K562 (cell line): ENCODE data around the gene TOMM6. TPM values are rescaled to one million over a fixed set of nuclear protein-coding genes. Genes with fewer than 3 reads are reported as not detected.
A peak's percentile ranks its signal among the peaks of the same experiment; 100 is the strongest.

ENCODE experiments used
- IRF2 ChIP-seq: sonication (generic); formaldehyde crosslinking; IDR thresholded peaks from 2 replicates; pipeline ENCODE4 v1.8.1; 2022; ENCODE audit warnings: mild to moderate bottlenecking, missing genetic modification reagents
- KDM5B ChIP-seq: fragments of 200-600 bp; sonication (generic); IDR thresholded peaks from 2 replicates; pipeline ENCODE4 v1.6.1; 2012; ENCODE audit warnings: low read depth, mild to moderate bottlenecking, moderate library complexity, low read length, control low read depth, inconsistent platforms; ENCODE audit not compliant: insufficient replicate concordance
- NELFE ChIP-seq: IDR thresholded peaks from 2 replicates; pipeline ENCODE4 v1.6.1; 2011; ENCODE audit warnings: mild to moderate bottlenecking; ENCODE audit not compliant: insufficient read depth, insufficient read length
- REST ChIP-seq, 2 experiments: fragments of 450-650 bp; formaldehyde crosslinking in 1 of 2; IDR thresholded peaks; 2 replicates each; pipeline versions ENCODE4 v1.4.0 to v1.6.1; 2014 to 2020; ENCODE audit warnings: mild to moderate bottlenecking in 2 of 2, borderline replicate concordance in 1 of 2, low read depth in 1 of 2
- THRB ChIP-seq: fragments of 450-650 bp; formaldehyde crosslinking; conservative IDR thresholded peaks from 2 replicates; pipeline ENCODE4 v1.4.0; 2022; ENCODE audit warnings: mild to moderate bottlenecking, missing genetic modification characterization
- polyA plus RNA-seq, 8 experiments: library from polyadenylated mRNA; depleted of rRNA in 4 of 8; stranded (reverse) in 5 of 8; unstranded in 3 of 8; fragments of >200 nt; fragmentation: Nextera tagmentation in 2 of 8; fragmentation: Illumina TruSeq in 1 of 8; extraction: Ambion mirVana in 2 of 8; extraction: Trizol in 1 of 8; gene quantifications; 2 replicates each; pipeline versions ENCODE4 v1.2.1 to v1.2.3, GENCODE V29; 2011 to 2014; ENCODE audit warnings: inconsistent platforms in 1 of 8, missing spikeins in 1 of 8
- total RNA-seq, 7 experiments: library from RNA; depleted of rRNA in 6 of 7; stranded (reverse); fragments of >200 nt in 6 of 7; fragmentation: Illumina TruSeq in 2 of 7; extraction: Trizol in 2 of 7; gene quantifications; 2 replicates each; pipeline versions ENCODE4 v1.2.1 to v1.2.3, GENCODE V29; 2011 to 2021; ENCODE audit warnings: low replicate concordance in 1 of 7

Gene TOMM6
- total and polyA plus RNA-seq, 9 of the 15 experiments (the other 6 are each of a cell fraction or from before 2014, with no cell fraction given) = 380 to 2,097 (median 1,065) TPM

GRCh38 chr6:41779336-41779735 lies 8.2 kb upstream of the TOMM6 start (continued):
- TF ChIP-seq KDM5B (no peak), REST (IDR thresholded peaks at IDR 0.05; ENCODE audit: borderline replicate concordance) (no peak), REST (CRISPR knock-in tag; IDR thresholded peaks at IDR 0.05; ENCODE audit: low read depth) (0 out of 2 replicates have a peak, but pooled peaks have one; percentile 23), IRF2 (no peak), THRB (CRISPR knock-in tag) (peak; percentile 60; the same call in 1 of the 2 replicates), NELFE (no peak)
